Renal cortical epithelial cell (primary cell): ENCODE measurements around the gene OSBPL2. TPM values are rescaled to one million over a fixed set of nuclear protein-coding genes. Genes with fewer than 3 reads are reported as not detected.

Source experiments
- DNase-seq: peaks from one replicate; pipeline ENCODE4 v3.0.0-alpha.2; 2011; ENCODE audit warnings: low read depth
- total RNA-seq: library from RNA; depleted of rRNA; stranded (reverse); fragments of >200 nt; gene quantifications from 2 replicates; pipeline ENCODE4 v1.2.3, GENCODE V29; 2014

OSBPL2 gene
- total RNA-seq, 1 donor from 2014 or later = 41.9 TPM

DNA sequence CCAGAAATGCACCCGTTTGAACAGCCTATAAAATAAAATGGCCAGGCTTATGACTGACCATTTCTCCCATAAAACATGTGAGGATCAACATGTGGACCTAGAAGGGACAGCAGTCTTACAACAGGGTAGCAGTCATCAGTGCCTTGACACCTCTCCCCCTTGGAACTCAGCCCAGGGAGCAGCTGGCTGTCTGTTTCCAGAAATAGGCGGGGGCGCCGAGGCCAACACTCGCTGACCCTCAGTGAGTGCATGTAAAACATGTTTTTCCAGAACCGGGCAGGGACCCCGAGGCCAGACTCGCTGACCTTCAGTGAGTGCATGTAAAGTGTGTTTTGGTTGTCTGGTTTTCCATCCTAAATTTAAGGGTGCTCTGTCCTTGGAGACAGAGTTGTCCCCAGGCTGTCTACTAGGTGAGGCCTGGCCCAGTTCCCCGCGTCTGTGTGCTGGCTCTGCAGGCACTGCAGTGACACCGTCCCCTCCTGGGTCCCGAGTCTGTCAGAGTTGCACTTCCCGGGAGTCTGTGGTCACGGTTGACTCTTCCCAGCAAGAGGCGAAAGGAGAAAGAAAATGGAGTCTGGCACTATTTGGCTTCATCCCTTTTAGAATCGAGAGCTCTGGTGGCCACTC, 44.7 kb downstream of the OSBPL2 start:
- DNase-seq = no peak

DNA sequence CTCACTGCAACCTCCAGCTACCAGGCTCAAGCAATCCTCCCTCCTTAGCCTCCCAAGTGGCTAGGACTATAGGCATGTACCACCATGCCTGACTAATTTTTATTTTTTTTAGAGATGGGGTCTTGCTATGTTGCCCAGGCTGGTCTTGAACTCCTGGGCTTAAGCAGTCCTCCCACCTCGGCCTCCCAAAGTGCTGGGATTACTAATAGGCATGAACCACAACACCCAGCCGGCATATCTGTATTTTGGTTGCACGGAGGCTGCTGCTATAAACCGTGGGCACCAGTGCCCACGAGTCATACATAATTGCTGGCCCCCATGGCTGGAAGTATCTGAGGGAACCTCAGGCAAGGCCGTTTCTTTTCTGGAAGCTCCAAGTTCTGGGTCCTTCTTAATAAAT, 46.1 kb downstream of the OSBPL2 start:
- DNase-seq = no peak

DNA sequence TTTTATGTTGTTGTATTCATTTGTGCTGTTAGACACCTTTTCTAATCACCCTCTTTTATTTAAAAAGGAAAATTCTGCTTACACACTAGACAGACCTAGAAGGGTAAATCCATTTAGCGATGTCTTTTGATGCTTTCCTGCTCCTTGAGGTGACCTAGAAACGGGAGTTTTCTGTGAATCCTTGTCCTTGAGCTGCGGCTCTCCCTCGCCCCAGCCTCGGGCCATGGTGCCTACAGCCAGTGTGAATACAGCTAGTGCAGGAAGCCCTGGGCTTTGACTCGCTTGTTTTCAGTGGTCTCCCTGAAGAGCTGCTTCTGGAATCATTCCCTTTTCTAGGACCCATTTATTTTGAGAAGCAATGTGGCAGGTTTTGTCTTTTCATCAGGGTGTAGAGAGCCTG, 46.8 kb downstream of the OSBPL2 start:
- no peak for DNase-seq

DNA sequence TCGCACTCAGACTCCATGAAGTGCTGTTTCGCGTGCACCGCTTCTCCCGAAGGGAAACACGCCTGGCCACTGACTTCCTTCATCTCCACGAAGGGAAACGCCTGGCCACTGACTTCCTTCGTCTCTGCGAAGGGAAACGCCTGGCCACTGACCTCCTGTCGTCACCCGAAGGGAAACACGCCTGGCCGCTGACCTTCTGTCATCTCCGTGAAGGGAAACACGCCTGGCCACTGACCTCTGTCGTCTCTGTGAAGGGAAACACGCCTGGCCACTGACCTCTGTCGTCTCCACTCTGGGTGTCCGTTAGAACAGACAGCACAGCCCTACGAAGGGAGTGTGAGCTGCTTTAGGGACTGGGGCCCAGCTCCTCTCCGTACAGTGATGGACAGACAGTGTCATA, 47.4 kb downstream of the OSBPL2 start:
- DNase-seq = no peak

DNA sequence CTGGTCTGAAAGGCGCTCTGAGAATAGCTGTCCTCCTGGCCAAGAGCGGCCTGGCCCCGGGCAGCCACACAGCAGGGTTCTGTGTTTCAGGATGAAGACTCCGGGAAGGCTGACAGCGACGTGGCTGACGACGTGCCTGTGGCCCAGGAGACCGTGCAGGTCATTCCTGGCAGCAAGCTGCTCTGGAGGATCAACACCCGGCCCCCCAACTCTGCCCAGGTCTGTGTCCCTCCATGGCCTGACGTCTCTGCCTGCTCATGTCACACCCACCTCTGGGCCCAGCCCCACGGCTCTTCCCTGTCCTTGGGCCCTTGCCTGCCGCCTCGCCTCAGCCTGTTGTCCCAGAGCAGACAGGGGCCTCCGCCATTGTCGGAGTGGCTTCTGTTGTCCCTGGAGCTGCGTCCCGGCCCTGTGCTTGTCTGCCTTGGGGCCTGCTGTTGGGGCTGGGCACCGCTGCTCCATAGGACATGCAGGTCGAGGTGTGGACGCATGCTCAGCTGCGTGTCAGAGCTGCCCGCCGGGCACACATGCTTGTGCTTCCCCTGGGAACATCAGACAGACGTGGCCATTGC, 48.3 kb downstream of the OSBPL2 start:
- DNase-seq = no peak

DNA sequence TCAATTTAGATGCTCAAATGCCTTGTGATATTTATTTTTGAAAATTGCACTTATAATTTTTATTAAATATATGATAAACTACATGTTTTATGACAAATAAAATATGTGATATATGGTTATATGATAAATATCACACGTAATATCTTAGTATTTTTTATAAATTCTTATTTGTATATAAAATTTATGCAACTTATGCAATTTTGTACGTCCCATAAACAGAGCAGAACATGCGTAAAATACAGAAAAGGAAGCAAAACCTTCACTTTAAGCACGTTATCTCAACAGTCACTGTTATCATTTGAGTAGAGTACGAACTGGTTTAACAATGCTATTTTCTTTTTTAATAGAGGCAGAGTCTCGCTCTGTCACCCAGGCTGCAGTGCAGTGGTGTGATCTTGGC, 48.8 kb downstream of the OSBPL2 start:
- DNase-seq = no peak

DNA sequence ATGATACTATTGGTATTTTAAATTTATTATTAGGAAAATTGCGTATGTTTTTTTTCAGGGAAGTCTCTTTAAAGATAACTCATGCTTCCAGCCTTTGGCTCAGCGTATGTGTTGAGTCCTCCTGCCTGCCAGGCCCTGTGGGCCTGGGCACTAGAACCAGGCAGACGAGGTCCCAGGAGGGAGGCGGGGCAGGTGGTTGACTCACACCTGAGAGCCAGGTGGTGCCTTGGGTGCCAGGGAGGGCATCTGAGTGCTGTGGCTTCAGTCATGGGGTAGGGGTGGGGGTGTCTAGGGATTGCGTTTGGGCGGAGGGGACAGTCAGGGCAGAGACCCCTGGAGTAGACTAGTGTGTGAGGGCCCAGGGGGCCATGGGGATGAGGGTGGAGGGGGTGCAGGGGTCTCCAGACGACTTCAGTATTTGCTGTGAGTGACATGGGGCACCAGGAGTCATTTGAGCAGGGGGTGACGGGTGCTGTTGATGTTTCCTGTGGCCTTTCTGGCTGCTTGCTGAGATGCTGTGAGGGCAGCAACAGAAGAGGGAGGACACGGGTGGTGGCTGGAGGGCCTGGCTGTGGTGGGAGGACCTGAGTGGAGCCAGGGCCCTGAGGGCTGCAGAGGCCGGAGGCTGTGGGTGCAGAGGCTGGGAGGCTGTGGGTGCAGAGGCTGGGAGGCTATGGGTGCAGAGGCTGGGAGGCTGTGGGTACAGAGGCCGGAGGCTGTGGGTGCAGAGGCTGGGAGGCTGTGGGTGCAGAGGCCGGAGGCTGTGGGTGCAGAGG, 49.6 kb downstream of the OSBPL2 start:
- DNase-seq = no peak

DNA sequence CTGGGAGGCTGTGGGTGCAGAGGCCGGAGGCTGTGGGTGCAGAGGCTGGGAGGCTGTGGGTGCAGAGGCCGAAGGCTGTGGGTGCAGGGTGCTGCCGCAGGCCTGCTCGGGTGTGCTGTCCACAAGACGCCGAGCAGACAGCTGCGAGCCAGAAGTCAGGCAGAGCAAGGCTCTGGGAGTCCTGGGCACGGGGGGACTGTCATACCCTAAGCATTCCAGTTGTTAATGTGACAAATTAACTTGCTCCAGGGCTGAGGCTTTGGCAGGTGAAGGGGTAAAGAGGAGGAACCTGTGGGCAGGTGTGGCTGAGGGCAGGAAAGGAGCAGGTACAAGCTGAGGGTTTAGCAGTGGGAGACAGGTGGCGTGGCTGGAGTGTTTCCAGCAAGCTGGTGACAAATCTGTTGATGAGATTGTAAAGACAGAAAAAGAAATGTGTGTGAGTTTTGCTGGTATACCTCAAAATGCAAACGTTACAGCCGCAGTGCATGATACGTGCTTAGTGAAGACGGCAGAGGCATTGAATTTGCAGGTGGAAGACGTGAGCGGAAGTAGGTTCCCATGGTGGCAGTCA, 50.3 kb downstream of the OSBPL2 start:
- no peak for DNase-seq

DNA sequence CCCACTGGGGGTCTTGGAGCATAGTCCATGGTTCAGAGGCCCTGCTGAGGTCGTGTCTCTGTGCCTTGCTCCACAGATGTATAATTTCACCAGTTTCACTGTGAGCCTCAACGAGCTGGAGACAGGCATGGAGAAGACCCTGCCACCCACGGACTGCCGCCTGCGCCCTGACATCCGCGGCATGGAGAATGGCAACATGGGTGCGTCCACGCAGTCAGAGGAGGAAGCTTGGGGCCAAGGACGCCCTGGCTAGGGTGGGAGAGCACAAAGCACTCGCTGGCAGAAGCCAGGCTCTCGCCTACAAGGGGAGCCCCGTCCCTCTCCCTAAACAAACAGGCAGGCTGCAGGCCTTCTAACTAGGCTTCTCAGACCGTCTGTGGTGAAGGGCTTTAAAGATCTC, 50.8 kb downstream of the OSBPL2 start:
- DNase-seq = no peak

DNA sequence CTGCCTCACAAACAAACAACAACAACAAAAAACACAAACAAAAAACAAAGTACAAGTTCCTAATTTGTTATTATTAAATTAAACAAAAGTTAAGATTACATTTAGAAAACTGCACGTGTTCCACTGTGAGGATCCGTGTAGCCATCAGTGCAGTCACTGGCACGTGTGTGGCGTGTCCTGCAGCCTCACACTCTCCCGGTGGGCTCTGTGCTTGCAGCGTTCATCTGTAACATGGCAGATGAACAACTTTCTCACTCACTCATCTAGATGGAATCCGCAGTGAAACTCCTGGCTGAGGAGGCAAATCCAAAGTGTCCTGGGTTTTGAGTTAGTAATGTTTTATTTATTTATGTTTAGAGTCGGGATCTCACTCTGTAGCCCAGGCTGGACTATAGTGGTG, 51.6 kb downstream of the OSBPL2 start:
- no peak for DNase-seq

DNA sequence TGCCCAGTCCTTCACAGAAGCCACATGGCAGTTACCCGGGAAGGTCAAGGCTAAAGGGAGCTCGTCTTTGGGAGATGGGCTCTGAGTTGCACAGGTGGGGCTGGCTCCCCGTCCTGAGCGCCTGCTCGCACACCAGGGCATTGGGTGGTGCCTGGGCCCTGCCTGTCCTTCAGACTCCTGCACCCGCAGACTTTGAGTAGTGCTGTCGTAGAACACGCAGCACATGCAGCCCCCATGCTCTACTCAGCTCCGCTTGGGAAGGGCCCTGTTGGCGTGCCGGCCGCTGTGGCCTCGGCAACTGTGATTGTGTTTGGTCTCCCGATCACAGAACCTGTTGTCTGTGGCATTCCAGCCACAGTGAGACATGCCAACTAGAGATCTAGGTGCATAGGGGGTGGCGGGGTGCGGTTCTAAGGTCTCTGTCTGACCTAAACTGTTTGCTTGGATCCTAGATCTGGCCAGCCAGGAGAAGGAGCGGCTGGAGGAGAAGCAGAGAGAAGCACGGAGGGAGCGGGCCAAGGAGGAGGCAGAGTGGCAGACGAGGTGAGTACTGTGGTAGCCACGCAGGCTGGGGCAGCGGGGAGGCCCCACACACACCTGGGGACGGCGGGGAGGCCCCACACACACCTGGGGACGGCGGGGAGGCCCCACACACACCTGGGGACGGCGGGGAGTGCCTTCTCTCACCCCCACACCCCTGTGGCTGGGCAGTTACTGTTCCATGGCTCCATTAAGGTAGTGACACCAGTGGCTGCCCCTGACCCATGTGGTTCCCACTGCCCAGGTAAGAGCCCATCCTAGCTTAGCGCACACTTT, 53.1 kb downstream of the OSBPL2 start:
- no peak for DNase-seq

DNA sequence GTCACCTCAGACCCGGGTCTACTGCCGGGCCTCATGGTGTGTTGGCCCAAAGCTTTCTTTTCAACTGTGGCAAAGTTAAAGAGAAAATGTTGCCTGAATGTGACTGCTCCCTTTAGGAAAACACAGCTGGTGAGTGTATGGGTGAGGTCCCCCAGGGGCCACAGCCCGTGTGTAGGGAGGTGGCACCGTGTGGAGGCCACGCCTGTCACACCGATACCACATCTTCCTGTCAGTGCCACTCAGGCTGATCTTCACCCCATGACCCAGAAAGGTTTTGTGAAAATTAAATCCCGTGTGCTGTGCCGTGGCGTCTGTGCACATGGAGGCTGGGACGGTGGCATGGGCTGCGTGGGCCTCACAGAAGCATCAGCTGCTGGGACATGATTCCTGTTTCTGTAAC, 53.8 kb downstream of the OSBPL2 start:
- no peak for DNase-seq

DNA sequence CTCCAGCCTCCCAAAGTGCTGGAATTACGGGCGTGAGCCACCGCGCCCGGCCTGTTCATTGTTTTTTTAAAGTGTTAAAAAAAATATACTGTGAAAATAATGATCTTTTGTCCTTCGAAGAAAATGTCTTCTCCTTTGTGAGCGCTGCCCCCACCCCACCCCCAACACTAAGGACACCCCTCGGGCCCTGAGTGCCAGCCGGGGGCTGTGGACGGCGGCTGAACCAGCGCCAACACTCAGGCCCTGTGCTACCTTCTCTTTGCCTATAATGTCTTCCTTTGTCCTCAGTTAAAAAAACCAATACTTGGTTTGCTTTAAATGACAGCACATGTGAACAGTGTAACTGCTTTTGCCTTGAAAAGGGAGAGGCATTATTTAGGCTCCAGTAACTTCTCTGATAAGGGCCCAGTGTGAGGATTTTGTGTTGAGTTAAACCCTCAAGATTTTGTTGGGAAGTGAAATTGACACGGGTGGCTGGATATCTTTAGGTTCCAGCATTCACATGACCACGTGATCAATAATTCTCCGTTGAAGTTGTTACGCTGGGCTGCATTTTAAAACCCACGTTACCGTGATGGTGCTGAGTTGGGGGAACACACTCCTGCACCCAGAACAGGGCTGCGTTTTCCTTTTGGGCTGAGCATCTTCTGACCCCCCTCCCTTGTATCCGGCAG, 54.9 kb downstream of the OSBPL2 start:
- no peak for DNase-seq

DNA sequence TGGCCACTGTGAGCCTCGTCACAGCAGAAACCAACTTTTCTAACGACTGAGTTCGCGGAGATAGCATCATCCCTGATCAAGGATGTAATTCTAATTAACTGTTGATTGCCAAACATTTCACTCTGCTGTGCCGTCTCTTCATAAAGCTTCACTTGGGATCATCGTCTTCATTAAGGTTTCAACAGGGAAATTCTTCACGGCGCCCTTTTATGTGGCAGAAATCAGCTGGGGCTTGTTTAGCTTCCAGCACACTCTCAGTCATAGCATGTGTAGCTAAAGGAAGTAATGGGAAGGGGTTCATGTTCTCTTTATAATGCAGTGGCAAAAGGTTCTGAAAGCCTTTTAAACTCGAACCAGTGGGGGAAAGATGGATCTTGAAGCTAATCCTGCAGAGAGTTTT, 55.6 kb downstream of the OSBPL2 start:
- DNase-seq = no peak

DNA sequence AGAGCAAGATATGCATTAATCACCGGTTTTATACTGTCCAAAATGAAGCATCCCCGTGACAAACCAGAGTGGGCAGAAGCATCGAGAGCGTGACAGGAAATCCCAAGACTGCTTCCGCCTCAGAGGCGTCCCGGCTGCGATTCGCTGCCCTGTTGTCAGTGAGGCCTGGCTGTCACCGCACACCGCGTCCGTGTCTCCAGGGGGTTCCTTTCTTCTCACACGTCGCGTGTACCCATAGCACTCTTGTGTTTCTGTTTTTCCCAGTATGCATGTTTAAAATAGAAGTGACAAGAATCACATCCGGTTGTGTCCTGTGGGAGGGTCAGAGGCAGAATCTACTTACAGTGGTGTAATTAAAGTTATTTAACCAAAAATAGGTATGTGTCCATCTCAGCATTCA, 56.2 kb downstream of the OSBPL2 start:
- DNase-seq = no peak

DNA sequence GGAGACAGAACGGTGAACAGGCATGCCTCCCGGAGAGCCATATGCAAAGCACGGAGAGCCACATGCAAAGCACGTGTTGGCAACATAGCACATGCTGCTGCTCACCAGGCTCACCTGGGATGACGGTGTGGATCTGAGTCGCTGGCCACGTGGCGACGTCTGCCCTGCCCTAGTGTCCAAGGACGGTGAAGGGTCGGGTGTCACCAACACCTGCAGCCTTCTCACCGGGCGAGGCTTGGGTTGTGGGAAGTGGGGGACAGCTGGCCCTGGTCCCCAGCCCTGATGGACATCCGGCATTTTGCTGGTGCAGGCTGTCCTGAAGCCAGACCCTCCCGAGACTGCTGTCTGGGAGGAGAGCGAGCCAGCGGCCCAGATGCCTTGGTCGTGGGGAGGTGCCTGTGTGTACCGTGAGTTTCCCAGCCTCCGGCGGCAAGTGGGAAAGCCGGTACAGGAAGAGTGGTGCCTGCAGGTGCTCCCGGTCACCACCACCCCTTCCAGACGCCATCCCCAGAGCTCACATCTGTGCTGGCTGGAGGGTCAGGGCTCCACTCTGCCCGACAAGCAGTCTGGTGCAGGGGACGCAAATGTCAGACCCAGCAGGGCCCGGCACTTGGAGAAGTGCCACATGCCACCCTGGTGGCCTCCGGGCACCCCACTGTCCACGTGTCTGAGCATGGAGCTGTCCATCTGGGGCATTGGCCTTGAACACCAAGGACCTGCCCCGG, 58.6 kb downstream of the OSBPL2 start:
- DNase-seq = no peak

DNA sequence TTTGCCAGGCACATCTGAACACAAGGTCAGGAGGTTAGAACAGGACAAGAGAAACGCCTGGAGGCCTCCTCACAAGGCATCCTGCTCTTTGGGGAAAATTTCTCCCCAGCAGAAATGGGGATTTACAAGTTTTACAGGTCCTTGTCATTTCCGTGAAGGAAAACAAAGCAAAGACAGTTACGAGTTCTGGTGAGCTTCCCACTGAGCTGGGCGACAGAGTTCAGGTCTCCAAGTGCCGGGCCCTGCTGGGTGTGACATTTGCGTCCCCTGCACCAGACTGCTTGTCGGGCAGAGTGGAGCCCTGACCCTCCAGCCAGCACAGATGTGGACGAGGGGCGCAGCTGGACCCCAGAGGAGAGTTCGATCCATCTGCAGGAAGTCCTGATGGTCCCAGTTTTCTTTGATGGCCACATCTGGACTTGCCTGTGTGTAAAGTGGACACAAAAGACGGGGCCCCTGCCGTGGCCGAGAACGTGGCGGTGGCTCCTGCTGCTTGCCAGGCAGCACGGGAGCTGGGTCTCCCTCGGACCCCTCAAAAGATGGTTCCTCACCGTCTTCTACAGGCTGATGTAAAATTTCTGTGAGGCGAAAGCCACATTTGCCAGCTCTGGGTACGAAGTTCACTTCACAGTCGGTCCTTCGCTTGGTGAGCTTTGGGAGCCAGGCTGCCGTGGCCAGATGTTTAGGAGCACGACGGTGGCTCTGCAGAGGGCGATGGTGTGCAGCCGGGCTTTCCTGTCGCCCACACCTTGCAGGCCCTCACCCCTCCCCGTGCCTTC, 59.3 kb downstream of the OSBPL2 start:
- no peak for DNase-seq

DNA sequence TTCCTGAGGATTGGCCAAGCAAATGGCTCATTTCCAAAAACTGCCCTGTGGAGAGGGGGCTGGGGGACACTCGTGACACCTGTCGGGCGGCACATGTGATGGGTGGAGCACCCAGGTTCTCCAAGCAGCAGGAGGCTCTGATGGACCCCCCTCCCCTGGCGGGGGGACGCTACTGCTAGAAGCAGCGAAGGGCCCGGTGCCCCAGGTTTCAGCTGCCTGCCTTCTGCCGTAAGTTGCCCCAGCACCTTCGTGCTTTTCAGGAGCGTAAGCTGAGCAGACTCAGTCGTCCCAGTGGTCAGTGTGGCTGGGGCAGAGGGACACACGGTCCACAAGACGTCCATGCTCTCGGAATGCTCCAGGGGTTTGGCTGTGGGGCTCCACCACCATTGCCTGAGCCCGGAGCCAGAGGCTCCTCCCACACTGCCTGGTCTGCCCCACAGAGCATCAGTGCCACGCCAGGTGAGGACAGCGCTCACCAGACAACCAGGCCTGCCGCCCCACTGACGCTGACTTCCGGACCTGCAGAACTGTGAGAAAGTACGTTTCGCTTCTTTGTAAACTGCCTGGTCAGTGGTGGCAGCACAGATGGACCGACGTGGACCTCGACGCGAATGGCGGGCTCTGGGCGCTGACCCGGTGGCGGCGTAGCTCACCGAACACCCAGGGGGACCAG, 60.4 kb downstream of the OSBPL2 start:
- no peak for DNase-seq

DNA sequence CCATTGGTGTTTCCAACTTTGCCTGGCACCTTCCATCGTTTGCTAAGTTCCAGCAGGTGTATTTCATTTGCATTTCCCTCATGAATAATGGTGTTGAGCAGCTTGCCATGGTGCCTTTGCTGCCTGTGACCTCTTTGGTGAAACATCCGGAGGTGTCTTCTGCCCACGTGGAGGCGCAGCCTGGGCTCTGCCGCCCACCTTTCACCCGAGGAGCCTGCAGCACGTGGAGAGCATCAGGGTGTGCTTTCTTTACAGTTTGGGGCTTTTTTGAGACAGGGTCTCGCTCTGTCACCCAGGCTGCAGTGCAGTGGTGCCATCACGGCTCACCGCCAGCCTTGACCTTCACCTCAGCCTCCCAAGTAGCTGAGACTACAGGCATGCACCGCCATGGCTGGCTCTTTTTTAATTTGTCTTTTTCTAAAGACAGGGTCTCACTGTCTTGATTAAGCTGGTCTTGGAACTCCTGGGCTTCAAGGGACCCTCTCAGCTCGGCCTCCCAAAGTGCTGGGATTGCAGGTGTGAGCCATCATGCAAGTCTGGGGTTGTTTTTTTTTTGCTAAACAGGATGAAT, 61.4 kb downstream of the OSBPL2 start:
- no peak for DNase-seq
